22Rv1 (cell line): Measurements from ENCODE around the gene STH.

Experiments used
- CTCF ChIP-seq: fragments of 450-650 bp; IDR thresholded peaks from 2 replicates; pipeline ENCODE4 v1.5.1; 2017; ENCODE audit warnings: mild to moderate bottlenecking
- ZFX ChIP-seq: fragments of 450-650 bp; IDR thresholded peaks from 2 replicates; pipeline ENCODE4 v1.6.1; 2017; ENCODE audit warnings: antibody characterized with exemption, borderline replicate concordance

DNA sequence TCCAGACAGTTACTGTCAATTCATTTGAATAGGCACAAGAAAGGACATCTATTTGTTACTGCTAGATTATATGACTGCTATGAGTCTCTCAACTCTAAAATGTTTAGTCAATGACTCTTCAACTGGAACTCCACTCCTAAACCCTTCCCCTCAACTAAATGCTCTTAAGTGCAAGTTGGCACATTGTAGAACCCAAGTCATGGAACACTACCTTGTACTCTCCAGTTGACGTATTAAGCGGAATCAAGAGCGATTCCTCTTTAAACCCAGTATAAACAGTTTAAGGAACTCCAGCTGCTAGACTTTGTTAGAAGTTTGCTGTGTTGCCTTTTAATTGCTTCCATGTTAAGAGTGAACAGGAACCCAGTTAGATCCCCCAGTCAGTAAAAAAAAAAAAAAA, 44.6 kb downstream of the STH start:
- TF ChIP-seq CTCF (no peak), ZFX (no peak)
